Neutrophil (primary cell): ENCODE results near the gene PINLYP.
A peak's percentile ranks its signal among the peaks of the same experiment; 100 is the strongest.

ENCODE experiments used
- H3K27ac ChIP-seq: fragments of 200-600 bp; sonication (generic); 2 replicates; pipeline ENCODE4 v1.5.1; 2016; ENCODE audit warnings: mild to moderate bottlenecking, moderate library complexity
- H3K27me3 ChIP-seq: fragments of 200-600 bp; sonication (generic); 2 replicates; pipeline ENCODE4 v1.6.0; 2016; ENCODE audit warnings: mild to moderate bottlenecking
- H3K36me3 ChIP-seq: fragments of 200-600 bp; sonication (generic); 2 replicates; pipeline ENCODE4 v1.5.1; 2017
- H3K4me1 ChIP-seq, 2 experiments: fragments of 200-600 bp in 1 of 2; sonication (generic) in 1 of 2; 1 replicate in 1 of 2; 2 replicates in 1 of 2; pipeline versions ENCODE4 v1.5.1 to v1.6.1; 2013 to 2016; ENCODE audit warnings: low read depth in 1 of 2, low read length in 1 of 2, mild to moderate bottlenecking in 1 of 2, moderate library complexity in 1 of 2; ENCODE audit not compliant: control insufficient read depth in 1 of 2, insufficient read depth in 1 of 2
- H3K4me3 ChIP-seq, 2 experiments: fragments of 200-600 bp in 1 of 2; sonication (generic) in 1 of 2; 1 replicate in 1 of 2; 2 replicates in 1 of 2; pipeline ENCODE4 v1.5.1; 2013 to 2016; ENCODE audit warnings: low read depth in 1 of 2, low read length in 1 of 2, mild to moderate bottlenecking in 1 of 2, moderate library complexity in 1 of 2
- H3K9me3 ChIP-seq: fragments of 200-600 bp; sonication (generic); 2 replicates; pipeline ENCODE4 v1.5.1; 2016
- CTCF ChIP-seq: fragments of 200-600 bp; sonication (generic); IDR thresholded peaks from 2 replicates; pipeline ENCODE4 v1.5.1; 2016; ENCODE audit warnings: antibody characterized with exemption

PINLYP gene

GRCh38 chr19:43594710-43595604 lies 19.4 kb downstream of the PINLYP start:
- H3K4me3 ChIP-seq: peak overlapping the region; percentile 74 to 87
- H3K4me1 ChIP-seq: peaks cover 32 to 40% of the 10 kb centered on the region in 2 experiments
- TF ChIP-seq CTCF: peak; percentile 77
- peaks cover 34% of the 10 kb centered on the region for H3K36me3 ChIP-seq
- H3K27me3 ChIP-seq: no peaks in the 10 kb centered on the region
- peak overlapping the region; percentile 96 for H3K27ac ChIP-seq
- H3K9me3 ChIP-seq: no peaks in the 10 kb centered on the region

GRCh38 chr19:43595605-43595998 lies 20.0 kb downstream of the PINLYP start:
- peaks cover 32 to 40% of the 10 kb centered on the region in 2 experiments for H3K4me1 ChIP-seq
- H3K4me3 ChIP-seq: peak overlapping the region; percentile 74 to 87
- no peak for TF ChIP-seq CTCF
- H3K27me3 ChIP-seq: no peaks in the 10 kb centered on the region
- peak overlapping the region; percentile 96 for H3K27ac ChIP-seq
- no peaks in the 10 kb centered on the region for H3K9me3 ChIP-seq
- peaks cover 40% of the 10 kb centered on the region for H3K36me3 ChIP-seq

GRCh38 chr19:43595999-43596841 lies 20.6 kb downstream of the PINLYP start, which contains the start of the genes IRGQ and ZNF576:
TSS of gene IRGQ (minus strand) at chr19:43596134. CDS start at chr19:43595338, 796 bp downstream.
TSS of gene ZNF576 (plus strand) at chr19:43596595. CDS start at chr19:43597109, 514 bp downstream.
- H3K27me3 ChIP-seq: no peaks in the 10 kb centered on the region
- no peaks in the 10 kb centered on the region for H3K9me3 ChIP-seq
- H3K27ac ChIP-seq: peak within 1 kb of the TSS; percentile 96
- peak within 1 kb of the TSS; percentile 74 to 87 for H3K4me3 ChIP-seq
- H3K4me1 ChIP-seq: peaks cover 32 to 40% of the 10 kb centered on the region in 2 experiments
- peak; percentile 13 for TF ChIP-seq CTCF
- peaks cover 44% of the 10 kb centered on the region for H3K36me3 ChIP-seq

GRCh38 chr19:43596842-43597461 lies 21.4 kb downstream of the PINLYP start:
- Histone ChIP-seq H3K9me3 (no peaks in the 10 kb centered on the region), H3K27ac (peak overlapping the region; percentile 96), H3K4me3 (peak overlapping the region; percentile 74 to 87), H3K27me3 (no peaks in the 10 kb centered on the region), H3K4me1 (peaks cover 32 to 40% of the 10 kb centered on the region in 2 experiments), H3K36me3 (peaks cover 49% of the 10 kb centered on the region)
- TF ChIP-seq CTCF: no peak

GRCh38 chr19:43597876-43598275 lies 22.3 kb downstream of the PINLYP start:
- H3K4me3 ChIP-seq: no peak overlapping the region
- peaks cover 48% of the 10 kb centered on the region for H3K36me3 ChIP-seq
- H3K27ac ChIP-seq: peak overlapping the region; percentile 96
- no peaks in the 10 kb centered on the region for H3K9me3 ChIP-seq
- H3K4me1 ChIP-seq: peaks cover 32 to 40% of the 10 kb centered on the region in 2 experiments
- TF ChIP-seq CTCF: no peak
- H3K27me3 ChIP-seq: no peaks in the 10 kb centered on the region
